Pancreas (tissue), 10 donors: ENCODE measurements around the gene SEC14L5. TPM values are rescaled to one million over a fixed set of nuclear protein-coding genes. Genes with fewer than 3 reads are reported as not detected.
"Not testable (repeated sequence)": the region's sequence is repeated elsewhere in the genome, so short reads cannot be mapped to it uniquely, and the experiment has no call there.

Experiments used
- ATAC-seq, 4 donors: fragments of 200-7000 bp; cut with Tn5 transposase; one replicate each; pipeline versions ENCODE4 v1.8.0 to v1.9.1; 2020; ENCODE audit warnings: mild to moderate bottlenecking in 4 of 4, moderate library complexity in 4 of 4
- DNase-seq, 6 donors: peaks; one replicate each; pipeline ENCODE4 v3.0.0-alpha.2; 2020
- FAIRE-seq: peaks from 2 replicates; lab custom pipeline; 2012; peaks lifted over from hg19 to GRCh38; lab: Jason Lieb, UNC
- H3K27ac ChIP-seq, 4 donors: fragments of 200-600 bp; sonication (generic); 1 replicate in 3 of 4; 2 replicates in 1 of 4; pipeline versions ENCODE4 v1.5.0 to v1.8.0; 2020
- H3K27me3 ChIP-seq, 4 donors: fragments of 200-600 bp; one replicate each; pipeline ENCODE4 v1.8.0; 2021
- H3K36me3 ChIP-seq, 3 donors: fragments of 200-600 bp; sonication (generic) in 1 of 3; one replicate each; pipeline versions ENCODE4 v1.5.0 to v1.8.0; 2020 to 2021
- H3K4me1 ChIP-seq, 3 donors: fragments of 200-600 bp; one replicate each; pipeline ENCODE4 v1.8.0; 2021
- H3K4me3 ChIP-seq, 4 donors: fragments of 200-600 bp; sonication (generic) in 2 of 4; one replicate each; pipeline versions ENCODE4 v1.5.0 to v1.8.0; 2020 to 2021
- H3K9me3 ChIP-seq, 4 donors: fragments of 200-600 bp; one replicate each; pipeline ENCODE4 v1.8.0; 2021
- CTCF ChIP-seq, 4 donors: fragments of 200-600 bp; sonication (generic) in 3 of 4; IDR thresholded peaks; one replicate each; pipeline versions ENCODE4 v1.5.0 to v1.8.0; 2021; ENCODE audit warnings: antibody characterized with exemption in 4 of 4
- WGBS, 2 donors: extraction: QIAGEN DNeasy Blood & Tissue Kit; methylation state at CpG; one replicate each; pipeline ENCODE4 v1.1.7; 2013; 5-methylcytosine and 5-hydroxymethylcytosine counted together
- intact Hi-C, 3 donors: fragments of 100-400 bp; cut with DNase I; formaldehyde crosslinking; loops; one replicate each; pipeline versions ENCODE4 v1.11.1 to v1.14.2; 2022
- polyA plus RNA-seq, 2 donors: library from polyadenylated mRNA; stranded (reverse); fragments of 200-250 nt; gene quantifications; one replicate each; pipeline ENCODE4 v1.2.3, GENCODE V29; 2013
- total RNA-seq, 6 donors: library from RNA; stranded (reverse); fragmentation: NEBNext Ultra II Directional in 4 of 6; extraction: Animal tissue kit (Norgen Biotek cat#: 25700) in 4 of 6; gene quantifications; one replicate each; pipeline versions ENCODE4 v1.2.1 to v1.2.4, GENCODE V29; 2021 to 2023
- donor health status: healthy with polysubstance abuse.
- donor health status: DM: no; HTN: no; CAD: no; lungs with moderate emphysema.
- donor health status: DM: no; HTN: no; CAD: no.
- donor health status: control.
- donor health status: control.
- donor health status: Bipolar disorder and iron deficiency.
- donor health status: DM: yes; HTN: yes; CAD: no.
- donor health status: DM: no; HTN: no; CAD: no.
- donor health status: DM: no; HTN: no; CAD: no.
- donor health status: DM: yes; HTN: yes; CAD: no.

The SEC14L5 gene
- total and polyA plus RNA-seq, 8 donors, result 0.22 to 0.79 (median 0.51) TPM

GRCh38 chr16:5040451-5040850, 82.3 kb downstream of the SEC14L5 start:
- intact Hi-C loops, result no loop called here
- no peaks in the 10 kb centered on the region for H3K36me3 ChIP-seq
- ATAC-seq, result no peak
- no peak overlapping the region for H3K4me3 ChIP-seq
- peaks cover 8 to 17% (median 13%) of the 10 kb centered on the region in 3 donors for H3K4me1 ChIP-seq
- FAIRE-seq, result no peak
- H3K27me3 ChIP-seq, result no peaks in the 10 kb centered on the region
- no peaks in the 10 kb centered on the region for H3K9me3 ChIP-seq
- WGBS, 2 donors, result 62 to 71% methylated on average over 7 of the region's 7 CpGs
- no peak overlapping the region for H3K27ac ChIP-seq
- DNase-seq, result no peak
- no peak for TF ChIP-seq CTCF (IDR thresholded peaks at IDR 0.05)

DNA sequence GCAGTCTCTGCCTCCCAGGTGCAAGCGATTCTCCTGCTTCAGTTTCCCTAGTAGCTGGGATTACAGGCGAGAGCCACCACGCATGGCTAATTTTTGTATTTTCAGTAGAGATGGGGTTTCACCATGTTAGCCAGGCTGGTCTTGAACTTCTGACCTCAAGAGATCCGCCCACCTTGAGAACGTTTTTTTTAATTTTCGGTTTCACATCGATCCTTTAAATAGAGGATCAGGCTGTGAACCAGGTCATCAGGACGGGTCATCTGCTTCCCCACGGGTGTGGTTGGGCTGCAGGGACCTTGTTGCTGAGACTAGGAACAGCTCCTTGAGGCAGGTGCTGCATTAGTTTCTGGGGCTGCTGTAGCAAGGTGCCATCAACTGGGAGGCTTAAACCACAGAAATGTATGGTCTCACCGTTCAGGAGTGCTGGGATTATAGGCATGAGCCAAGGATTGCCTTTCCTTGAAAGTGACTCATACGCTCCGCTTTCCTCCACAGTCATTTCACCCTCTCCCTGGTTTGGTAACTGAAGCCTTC, 83.5 kb downstream of the SEC14L5 start:
- no peaks in the 10 kb centered on the region for H3K36me3 ChIP-seq
- no peak for ATAC-seq
- no peaks in the 10 kb centered on the region for H3K9me3 ChIP-seq
- FAIRE-seq, result no peak
- no peak for TF ChIP-seq CTCF (IDR thresholded peaks at IDR 0.05)
- no peak overlapping the region for H3K4me3 ChIP-seq
- peaks cover 0 to 6% (median 3%) of the 10 kb centered on the region in 3 donors for H3K4me1 ChIP-seq
- H3K27me3 ChIP-seq, result no peaks in the 10 kb centered on the region
- peak in 1 of 6 donors; percentile 11 for DNase-seq
- 68 to 76% methylated on average over 12 of the region's 12 CpGs for WGBS, 2 donors
- intact Hi-C loops, result no loop called here
- no peak overlapping the region for H3K27ac ChIP-seq

- no peaks in the 10 kb centered on the region for H3K36me3 ChIP-seq
- FAIRE-seq (no peak), ATAC-seq (no peak), DNase-seq (peak in 2 of 6 donors; percentile 4 to 10)
- WGBS, 2 donors, result 73 to 77% methylated on average over 14 of the region's 14 CpGs
- H3K9me3 ChIP-seq, result no peaks in the 10 kb centered on the region
- H3K27me3 ChIP-seq, result no peaks in the 10 kb centered on the region
- intact Hi-C loops, result no loop called here
- no peak overlapping the region for H3K4me3 ChIP-seq
- no peak overlapping the region for H3K27ac ChIP-seq
- no peak for TF ChIP-seq CTCF (IDR thresholded peaks at IDR 0.05)
- H3K4me1 ChIP-seq, result no peaks in the 10 kb centered on the region
These were observed 84.5 kb downstream of the SEC14L5 start for GRCh38 chr16:5042574-5043171.

DNA sequence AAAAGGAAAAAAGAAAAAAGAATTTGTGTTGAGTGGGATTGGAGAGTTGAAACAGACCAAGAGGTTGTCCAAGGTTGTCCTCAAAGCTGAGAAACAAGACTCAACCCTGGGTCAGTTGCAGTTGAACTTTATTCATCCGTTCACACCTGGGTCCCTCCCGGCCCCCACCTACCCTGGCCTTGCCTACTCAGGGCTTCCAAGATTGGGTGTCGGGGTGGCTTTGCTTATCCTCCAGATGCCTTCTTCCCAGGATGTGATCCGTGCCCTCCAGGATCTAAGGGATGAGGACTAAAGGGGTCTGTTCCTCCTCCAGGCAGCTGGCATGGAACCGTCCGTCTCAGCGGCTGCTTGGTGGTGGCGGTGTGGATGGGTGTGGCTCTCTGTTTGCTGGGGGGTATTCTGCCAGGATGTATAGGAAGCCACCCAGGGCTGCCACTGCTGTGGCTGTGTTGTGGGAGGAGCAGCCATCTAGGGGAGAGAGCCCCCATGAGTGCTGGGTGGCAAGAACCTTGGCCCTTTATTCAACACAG, 85.9 kb downstream of the SEC14L5 start:
- ATAC-seq (no peak), FAIRE-seq (no peak)
- 86 to 90% methylated on average over 8 of the region's 8 CpGs for WGBS, 2 donors

DNA sequence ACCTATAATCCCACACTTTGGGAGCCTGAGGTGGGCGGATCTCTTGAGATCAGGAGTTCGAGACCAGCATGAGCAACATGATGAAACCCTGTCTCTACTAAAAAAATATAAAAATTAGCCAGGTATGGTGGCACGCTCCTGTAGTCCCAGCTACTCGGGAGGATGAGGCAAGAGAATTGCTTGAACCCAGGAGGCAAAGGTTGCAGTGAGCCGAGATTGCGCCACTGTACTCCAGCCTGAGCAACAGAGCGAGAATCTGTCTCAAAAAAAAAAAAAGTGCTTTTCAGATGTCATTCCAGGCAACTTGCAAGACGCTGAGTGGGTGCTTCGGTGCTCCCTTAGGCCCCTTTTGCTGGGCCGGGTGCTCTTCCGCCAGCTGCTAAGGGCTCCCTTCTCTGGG, 86.5 kb downstream of the SEC14L5 start:
- H3K36me3 ChIP-seq, H3K9me3 ChIP-seq, DNase-seq, H3K4me3 ChIP-seq, H3K27ac ChIP-seq, H3K4me1 ChIP-seq, intact Hi-C loops, ATAC-seq, FAIRE-seq, H3K27me3 ChIP-seq: not testable (repeated sequence)
- 93 to 96% methylated on average over 11 of the region's 11 CpGs for WGBS, 2 donors

More for the DNA sequence above, 85.9 kb downstream of the SEC14L5 start:
- H3K9me3 ChIP-seq, result no peaks in the 10 kb centered on the region
- no peaks in the 10 kb centered on the region for H3K27me3 ChIP-seq
- TF ChIP-seq CTCF (IDR thresholded peaks at IDR 0.05), result no peak
- DNase-seq, result peak in 1 of 6 donors; percentile 9
- no peaks in the 10 kb centered on the region for H3K36me3 ChIP-seq
- intact Hi-C loops, result no loop called here
- no peaks in the 10 kb centered on the region for H3K4me1 ChIP-seq
- H3K27ac ChIP-seq, result no peak overlapping the region
- no peak overlapping the region for H3K4me3 ChIP-seq
